Lower leg skin (tissue), 4 donors: ENCODE data around the gene STARD9. TPM values are rescaled to one million over a fixed set of nuclear protein-coding genes. Genes with fewer than 3 reads are reported as not detected.

Source experiments
- DNase-seq, 2 donors: peaks; one replicate each; pipeline ENCODE4 v3.0.0-alpha.2; 2019; ENCODE audit warnings: low spot score in 2 of 2
- H3K4me3 ChIP-seq: fragments of 200-600 bp; sonication (generic); 2 replicates; pipeline ENCODE4 v1.5.1; 2017; ENCODE audit warnings: mild to moderate bottlenecking, low read depth; ENCODE audit not compliant: poor library complexity, severe bottlenecking
- CTCF ChIP-seq, 3 donors: fragments of 450-650 bp; IDR thresholded peaks; one replicate each; pipeline ENCODE4 v1.5.1; 2016; ENCODE audit warnings: antibody characterized with exemption in 3 of 3, mild to moderate bottlenecking in 3 of 3, moderate library complexity in 2 of 3
- POLR2A ChIP-seq, 2 donors: fragments of 450-650 bp; IDR thresholded peaks; one replicate each; pipeline ENCODE4 v1.6.1; 2016 to 2017; ENCODE audit warnings: antibody characterized with exemption in 2 of 2, mild to moderate bottlenecking in 1 of 2, moderate library complexity in 1 of 2
- WGBS, 2 donors: methylation state at CpG; one replicate each; pipeline ENCODE4 v1.1.5; 2018; 5-methylcytosine and 5-hydroxymethylcytosine counted together
- intact Hi-C: fragments of 100-400 bp; cut with DNase I; formaldehyde crosslinking; loops from one replicate; pipeline ENCODE4 v1.15.0; 2023; ENCODE audit warnings: low total_unique reads
- total RNA-seq, 4 donors: library from RNA; depleted of rRNA; stranded (reverse); fragments of >200 nt; gene quantifications; one replicate each; pipeline ENCODE4 v1.1.0, GENCODE V29; 2016

The STARD9 gene
- total RNA-seq, 4 donors from 2014 or later: 3.0 to 7.6 (median 6.7) TPM

- no peak for DNase-seq
- 11 to 17% methylated on average over 16 of the region's 16 CpGs for WGBS, 2 donors
Measured at GRCh38 chr15:42576040-42576594, 711 bp downstream of the STARD9 start.

GRCh38 chr15:42576776-42577175 is 1.4 kb downstream of the STARD9 start:
- WGBS, 2 donors: 71 to 72% methylated on average over 1 of the region's 1 CpG
- no peak for TF ChIP-seq CTCF (IDR thresholded peaks at IDR 0.05)
- no peak for TF ChIP-seq POLR2A (IDR thresholded peaks at IDR 0.05)
- intact Hi-C loops: no loop called here
- no peak for DNase-seq
- no peak overlapping the region for H3K4me3 ChIP-seq

More at GRCh38 chr15:42576040-42576594, 711 bp downstream of the STARD9 start:
- intact Hi-C loops: no loop called here
- TF ChIP-seq CTCF (IDR thresholded peaks at IDR 0.05): no peak
- no peak for TF ChIP-seq POLR2A (IDR thresholded peaks at IDR 0.05)
- peak overlapping the region; percentile 48 for H3K4me3 ChIP-seq

GRCh38 chr15:42577514-42578031 is 2.2 kb downstream of the STARD9 start:
- no peak overlapping the region for H3K4me3 ChIP-seq
- intact Hi-C loops: no loop called here
- TF ChIP-seq POLR2A (IDR thresholded peaks at IDR 0.05): no peak
- TF ChIP-seq CTCF (IDR thresholded peaks at IDR 0.05): no peak
- whole genome bisulfite sequencing, 2 donors: 8 to 27% methylated on average over 1 of the region's 1 CpG
- peak in 1 of 2 donors; percentile 32 for DNase-seq

GRCh38 chr15:42578984-42579537 is 3.7 kb downstream of the STARD9 start:
- no peak for DNase-seq
- intact Hi-C loops: no loop called here
- 85 to 86% methylated on average over 2 of the region's 2 CpGs for WGBS, 2 donors
- H3K4me3 ChIP-seq: no peak overlapping the region
- TF ChIP-seq CTCF (IDR thresholded peaks at IDR 0.05): no peak
- TF ChIP-seq POLR2A (IDR thresholded peaks at IDR 0.05): no peak

GRCh38 chr15:42581272-42581730 is 5.9 kb downstream of the STARD9 start:
- TF ChIP-seq POLR2A (IDR thresholded peaks at IDR 0.05): no peak
- no peak for TF ChIP-seq CTCF (IDR thresholded peaks at IDR 0.05)

More at GRCh38 chr15:42581272-42581730, 5.9 kb downstream of the STARD9 start:
- 1 to 2% methylated on average over 33 to 35 of the region's 37 CpGs for WGBS, 2 donors
- H3K4me3 ChIP-seq: no peak overlapping the region
- intact Hi-C loops: no loop called here
- peak; percentile 80 to 97 for DNase-seq
